ENCODE results near the gene SLC4A5.

Gene SLC4A5

DNA sequence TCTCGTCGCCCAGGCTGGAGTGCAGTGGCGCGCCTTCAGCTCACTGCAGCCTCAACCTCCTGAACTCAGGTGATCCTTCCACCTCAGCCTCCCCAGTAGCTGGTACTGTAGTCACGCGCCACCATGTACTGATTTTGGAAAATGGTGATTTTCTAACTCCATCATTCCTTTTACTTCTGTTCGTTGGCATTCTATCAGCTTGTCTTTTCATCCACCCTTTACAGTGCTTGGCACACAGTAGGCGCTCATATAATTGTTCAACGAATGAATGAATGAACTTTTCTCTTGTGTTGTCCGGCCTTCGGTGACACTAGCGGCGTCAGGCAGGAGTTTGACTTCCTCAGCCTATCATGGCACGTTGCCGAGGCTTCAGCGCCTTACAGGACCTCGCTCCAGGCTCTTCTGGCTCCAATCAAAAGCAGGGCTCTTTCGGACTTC, 145.2 kb downstream of the SLC4A5 start:
- H3K9me2 ChIP-seq (replicated peaks; ENCODE audit: control insufficient read depth, low read length): no peaks in the 10 kb centered on the region
- H4K20me1 ChIP-seq (ENCODE audit: control insufficient read depth, insufficient read depth, low read depth, low read length): peaks cover 31% of the 10 kb centered on the region
- H3K4me2 ChIP-seq (ENCODE audit: low read length): peak overlapping the region; percentile 95
- peaks cover 6% of the 10 kb centered on the region for H3F3A ChIP-seq (ENCODE audit: control insufficient read depth, insufficient read depth)
- H3K79me2 ChIP-seq (ENCODE audit: control insufficient read depth, low read length): peaks cover 54% of the 10 kb centered on the region
- peaks cover 45% of the 10 kb centered on the region for H3K36me3 ChIP-seq (ENCODE audit: control insufficient read depth, low read length)
- TF ChIP-seq, protein P1, sequence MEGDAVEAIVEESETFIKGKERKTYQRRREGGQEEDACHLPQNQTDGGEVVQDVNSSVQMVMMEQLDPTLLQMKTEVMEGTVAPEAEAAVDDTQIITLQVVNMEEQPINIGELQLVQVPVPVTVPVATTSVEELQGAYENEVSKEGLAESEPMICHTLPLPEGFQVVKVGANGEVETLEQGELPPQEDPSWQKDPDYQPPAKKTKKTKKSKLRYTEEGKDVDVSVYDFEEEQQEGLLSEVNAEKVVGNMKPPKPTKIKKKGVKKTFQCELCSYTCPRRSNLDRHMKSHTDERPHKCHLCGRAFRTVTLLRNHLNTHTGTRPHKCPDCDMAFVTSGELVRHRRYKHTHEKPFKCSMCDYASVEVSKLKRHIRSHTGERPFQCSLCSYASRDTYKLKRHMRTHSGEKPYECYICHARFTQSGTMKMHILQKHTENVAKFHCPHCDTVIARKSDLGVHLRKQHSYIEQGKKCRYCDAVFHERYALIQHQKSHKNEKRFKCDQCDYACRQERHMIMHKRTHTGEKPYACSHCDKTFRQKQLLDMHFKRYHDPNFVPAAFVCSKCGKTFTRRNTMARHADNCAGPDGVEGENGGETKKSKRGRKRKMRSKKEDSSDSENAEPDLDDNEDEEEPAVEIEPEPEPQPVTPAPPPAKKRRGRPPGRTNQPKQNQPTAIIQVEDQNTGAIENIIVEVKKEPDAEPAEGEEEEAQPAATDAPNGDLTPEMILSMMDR (IDR thresholded peaks at IDR 0.05; ENCODE audit: low read depth, low read length, poor library complexity, severe bottlenecking): no peak
- no peak for TF ChIP-seq EZH2phosphoT487 (IDR thresholded peaks at IDR 0.05; ENCODE audit: borderline replicate concordance, low read length)
- peak overlapping the region; percentile 24; the same call in 1 of the 2 replicates for H3K27ac ChIP-seq (ENCODE audit: low read depth, low read length)
- peaks cover 41% of the 10 kb centered on the region for H3K4me1 ChIP-seq (ENCODE audit: control insufficient read depth, low read length)
- H3K9me3 ChIP-seq (ENCODE audit: control insufficient read depth, insufficient read depth, low read length): no peaks in the 10 kb centered on the region
- H3K4me3 ChIP-seq (ENCODE audit: low read length): peak overlapping the region; percentile 92
- H3K27me3 ChIP-seq (ENCODE audit: control insufficient read depth, low read length): no peaks in the 10 kb centered on the region

GRCh38 chr2:74197049-74197448, 146.2 kb downstream of the SLC4A5 start:
- no peaks in the 10 kb centered on the region for H3K27me3 ChIP-seq (ENCODE audit: control insufficient read depth, low read length)
- no peaks in the 10 kb centered on the region for H3K9me3 ChIP-seq (ENCODE audit: control insufficient read depth, insufficient read depth, low read length)
- H3K4me2 ChIP-seq (ENCODE audit: low read length): 0 out of 2 replicates have a peak overlapping the region, but pooled peaks have one; percentile 10
- H3F3A ChIP-seq (ENCODE audit: control insufficient read depth, insufficient read depth): peaks cover 6% of the 10 kb centered on the region
- H4K20me1 ChIP-seq (ENCODE audit: control insufficient read depth, insufficient read depth, low read depth, low read length): peaks cover 26% of the 10 kb centered on the region
- no peaks in the 10 kb centered on the region for H3K9me2 ChIP-seq (replicated peaks; ENCODE audit: control insufficient read depth, low read length)
- peaks cover 44% of the 10 kb centered on the region for H3K79me2 ChIP-seq (ENCODE audit: control insufficient read depth, low read length)
- no peak overlapping the region for H3K4me3 ChIP-seq (ENCODE audit: low read length)
- peaks cover 35% of the 10 kb centered on the region for H3K36me3 ChIP-seq (ENCODE audit: control insufficient read depth, low read length)
- H3K4me1 ChIP-seq (ENCODE audit: control insufficient read depth, low read length): peaks cover 42% of the 10 kb centered on the region
- no peak overlapping the region for H3K27ac ChIP-seq (ENCODE audit: low read depth, low read length)
- TF ChIP-seq, protein P1 (IDR thresholded peaks at IDR 0.05; ENCODE audit: low read depth, low read length, poor library complexity, severe bottlenecking): no peak
- no peak for TF ChIP-seq EZH2phosphoT487 (IDR thresholded peaks at IDR 0.05; ENCODE audit: borderline replicate concordance, low read length)

GRCh38 chr2:74194799-74195198, 148.4 kb downstream of the SLC4A5 start:
- peaks cover 21% of the 10 kb centered on the region for H3K79me2 ChIP-seq (ENCODE audit: control insufficient read depth, low read length)
- H3K4me1 ChIP-seq (ENCODE audit: control insufficient read depth, low read length): peaks cover 34% of the 10 kb centered on the region
- peaks cover 12% of the 10 kb centered on the region for H3K36me3 ChIP-seq (ENCODE audit: control insufficient read depth, low read length)
- no peak overlapping the region for H3K4me2 ChIP-seq (ENCODE audit: low read length)
- H3K9me3 ChIP-seq (ENCODE audit: control insufficient read depth, insufficient read depth, low read length): no peaks in the 10 kb centered on the region
- peaks cover 6% of the 10 kb centered on the region for H3F3A ChIP-seq (ENCODE audit: control insufficient read depth, insufficient read depth)
- no peaks in the 10 kb centered on the region for H3K27me3 ChIP-seq (ENCODE audit: control insufficient read depth, low read length)
- no peak overlapping the region for H3K4me3 ChIP-seq (ENCODE audit: low read length)
- H4K20me1 ChIP-seq (ENCODE audit: control insufficient read depth, insufficient read depth, low read depth, low read length): peaks cover 7% of the 10 kb centered on the region
- no peaks in the 10 kb centered on the region for H3K9me2 ChIP-seq (replicated peaks; ENCODE audit: control insufficient read depth, low read length)
- TF ChIP-seq, protein P1 (IDR thresholded peaks at IDR 0.05; ENCODE audit: low read depth, low read length, poor library complexity, severe bottlenecking): no peak
- no peak for TF ChIP-seq EZH2phosphoT487 (IDR thresholded peaks at IDR 0.05; ENCODE audit: borderline replicate concordance, low read length)
- no peak overlapping the region for H3K27ac ChIP-seq (ENCODE audit: low read depth, low read length)

Measured in DOHH2 (cell line).